Pericardium fibroblast (primary cell): ENCODE results near the gene CTAGE1. TPM values are rescaled to one million over a fixed set of nuclear protein-coding genes. Genes with fewer than 3 reads are reported as not detected.

ENCODE experiments used
- total RNA-seq: library from RNA; depleted of rRNA; stranded (reverse); fragments of >200 nt; gene quantifications from 2 replicates; pipeline ENCODE4 v1.2.3, GENCODE V29; 2015

CTAGE1 gene
- under 0.01 TPM in 1 of 2 replicates, not detected in the other for total RNA-seq

GRCh38 chr18:22417496-22418188 is at the start of gene CTAGE1:
TSS of gene CTAGE1 (minus strand) at chr18:22417915. CDS start at chr18:22417811, 104 bp downstream.

Other genes with a start within 250 kb of the CTAGE1 start
- gene GATA6, start 248.3 kb downstream of the CTAGE1 start, total RNA-seq: 36.8 and 89.5 TPM in 2 replicates